DMS79 (cell line): Measurements from ENCODE around the gene ADNP2.
A peak's percentile ranks its signal among the peaks of the same experiment; 100 is the strongest.

Experiments
- DNase-seq: peaks from one replicate; lab custom pipeline; 2025; lab: John Stamatoyannopoulos, UW

ADNP2 gene

DNA sequence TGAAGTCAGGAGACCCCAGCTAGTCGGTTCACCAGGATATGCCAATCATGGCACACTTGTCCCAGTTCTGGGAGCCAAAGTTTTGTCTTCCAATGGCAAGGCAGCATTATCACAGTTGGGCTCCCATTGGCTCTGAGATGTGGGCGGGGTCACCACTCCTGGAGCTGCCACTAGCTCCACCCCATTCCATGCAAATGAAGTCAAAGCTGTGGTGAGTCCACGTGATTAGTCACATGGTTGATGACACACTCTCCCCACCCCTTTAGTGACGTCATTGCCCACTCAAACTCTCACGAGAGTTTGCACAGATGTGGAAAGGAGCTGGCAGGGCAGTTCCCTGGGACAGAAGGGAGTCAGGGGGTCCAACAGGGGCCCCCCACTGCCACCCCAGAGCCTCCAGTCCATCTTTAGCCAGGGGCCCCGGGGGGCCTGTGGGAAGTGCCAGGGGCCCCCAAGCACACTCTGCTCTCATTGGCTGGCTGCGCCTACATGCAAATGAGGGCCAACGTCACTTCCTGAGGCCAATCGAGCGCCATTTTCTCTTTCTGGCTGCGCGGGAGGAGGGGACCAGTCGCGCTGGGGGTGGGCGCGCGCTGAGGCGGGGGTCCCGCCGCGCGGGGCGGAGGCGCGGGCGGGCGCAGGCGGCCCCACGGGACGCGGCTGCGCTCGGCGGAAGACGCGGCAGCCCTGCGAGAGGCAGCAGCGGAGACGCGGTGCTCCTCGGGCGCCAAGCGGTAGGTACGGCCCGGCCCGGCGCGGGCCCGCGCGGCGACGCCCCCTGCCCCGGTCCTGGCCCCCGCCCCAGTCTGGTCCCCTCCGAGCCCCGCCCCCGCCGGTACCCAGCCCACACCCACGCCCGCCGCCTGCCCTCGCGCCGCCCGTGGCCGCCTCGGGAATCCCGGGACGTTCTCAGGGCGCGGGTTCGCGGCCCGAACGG lies at the start of gene ADNP2:
ADNP2 (plus strand) TSS at position 524 of the 937 bp plus-strand sequence. CDS start 8,281 bp downstream, outside the sequence.
- peak; percentile 58 for DNase-seq

- no peak for DNase-seq
Measured at GRCh38 chr18:80059945-80060344, 49.1 kb upstream of the ADNP2 start.

DNA sequence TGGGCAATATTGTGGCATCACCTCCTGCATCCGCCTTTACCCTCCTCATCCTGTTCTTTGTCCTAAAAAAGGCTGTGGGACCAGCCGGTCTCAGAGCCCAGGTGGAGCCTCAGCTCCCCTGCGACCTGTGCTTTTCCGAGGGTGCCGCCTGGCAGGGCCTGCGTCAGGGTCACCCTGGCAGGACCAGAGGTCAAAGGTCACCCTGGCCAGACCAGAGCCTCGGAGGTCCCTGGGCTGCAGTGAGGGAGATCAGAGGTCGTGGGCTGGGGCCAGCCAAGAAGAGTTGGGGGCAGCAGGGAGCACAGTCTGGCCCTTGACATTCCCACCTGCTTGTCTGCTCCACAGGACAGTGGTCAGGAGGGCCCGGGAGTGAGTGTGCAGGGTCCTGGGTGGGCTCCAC lies 43.4 kb upstream of the ADNP2 start:
- DNase-seq = no peak

DNA sequence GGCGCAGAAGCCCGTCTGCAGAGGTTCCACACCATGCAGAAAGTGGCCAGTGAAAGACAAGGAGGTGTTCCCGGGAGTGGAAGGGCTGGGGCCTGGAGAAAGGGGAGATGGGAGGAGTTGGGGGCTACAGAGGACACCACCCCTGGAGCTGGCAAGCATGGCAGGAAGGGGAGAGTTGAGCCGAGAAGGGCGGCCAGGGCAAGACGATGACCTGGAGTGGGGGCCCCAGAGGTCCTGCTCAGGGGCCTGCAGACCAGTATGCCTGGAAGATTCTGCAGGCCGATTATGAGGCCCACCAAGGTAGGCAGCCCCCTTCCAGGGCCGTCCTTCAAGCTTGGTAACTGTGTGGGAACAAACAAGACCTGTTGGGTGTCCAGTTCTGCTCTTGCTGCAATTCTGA lies 41.7 kb upstream of the ADNP2 start:
- DNase-seq = no peak

GRCh38 chr18:80067897-80068296 lies 41.2 kb upstream of the ADNP2 start:
- no peak for DNase-seq

GRCh38 chr18:80068571-80069272 lies 40.3 kb upstream of the ADNP2 start:
- DNase-seq = no peak

- DNase-seq = no peak
Measured at GRCh38 chr18:80070825-80071224, 38.2 kb upstream of the ADNP2 start.

- no peak for DNase-seq
Measured at GRCh38 chr18:80074183-80074582, 34.9 kb upstream of the ADNP2 start.

- no peak for DNase-seq
Measured at GRCh38 chr18:80074697-80075096, 34.4 kb upstream of the ADNP2 start.

- DNase-seq = no peak
Measured at GRCh38 chr18:80075940-80076339, 33.1 kb upstream of the ADNP2 start.

DNA sequence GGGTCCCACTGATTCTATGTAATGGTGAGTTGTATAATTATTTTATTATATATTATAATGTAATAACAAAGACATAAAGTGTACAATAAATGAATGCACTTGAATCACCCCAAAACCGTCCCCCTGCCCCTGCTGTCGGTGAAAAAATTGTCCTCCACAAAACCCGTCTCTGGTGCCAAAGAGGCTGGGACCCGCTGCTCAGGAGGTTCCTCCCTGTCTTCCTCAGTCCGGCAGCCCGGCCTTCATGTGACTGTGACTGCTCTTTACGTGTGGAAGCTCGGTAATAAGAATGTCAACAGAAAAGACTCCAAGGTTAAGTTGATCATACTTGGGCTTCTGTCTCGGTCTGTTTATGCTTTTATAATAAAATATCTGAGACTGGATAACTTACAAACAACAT lies 32.7 kb upstream of the ADNP2 start:
- no peak for DNase-seq

GRCh38 chr18:80077873-80078272 lies 31.2 kb upstream of the ADNP2 start:
- no peak for DNase-seq

GRCh38 chr18:80086281-80086680 lies 22.8 kb upstream of the ADNP2 start:
- DNase-seq = no peak

DNA sequence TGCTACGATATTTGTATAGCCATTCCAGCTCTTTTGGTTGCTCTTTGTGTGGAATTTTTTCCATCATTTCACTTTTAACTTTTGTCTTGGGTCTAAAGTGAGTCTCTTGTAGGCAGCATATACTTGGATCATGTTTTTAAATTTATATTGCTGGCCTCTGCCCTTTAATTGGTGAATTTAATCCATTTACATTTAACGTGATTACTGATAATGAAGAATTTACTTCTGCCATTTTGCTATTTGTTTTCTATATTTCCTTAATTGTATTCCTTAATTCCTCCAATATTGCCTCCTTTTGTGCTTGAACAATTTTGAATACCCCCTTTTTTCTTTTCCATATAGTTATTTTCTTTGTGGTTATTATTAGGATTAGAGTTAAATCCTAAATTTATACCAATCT lies 21.0 kb upstream of the ADNP2 start:
- no peak for DNase-seq

- DNase-seq = no peak
Measured at GRCh38 chr18:80088823-80089222, 20.2 kb upstream of the ADNP2 start.

DNA sequence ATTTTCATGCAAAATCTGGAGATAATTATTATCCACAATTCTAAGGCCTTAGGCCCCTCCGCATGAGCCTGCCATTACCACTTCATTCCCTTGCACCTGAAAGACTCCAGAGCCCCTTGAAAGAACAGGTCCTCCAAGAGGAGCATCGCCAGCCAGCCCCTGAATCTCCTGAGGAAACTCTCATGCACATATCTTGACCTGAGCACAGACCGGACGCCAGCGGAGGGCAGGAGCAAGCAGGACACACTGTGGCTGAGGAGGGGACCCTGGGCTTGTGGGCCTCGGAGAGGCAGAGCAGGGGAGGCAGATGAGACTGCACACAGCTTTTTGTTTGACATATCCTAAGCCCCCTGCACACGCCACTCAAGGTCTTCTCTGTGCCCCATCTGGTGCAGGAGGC lies 13.6 kb upstream of the ADNP2 start:
- DNase-seq = no peak

DNA sequence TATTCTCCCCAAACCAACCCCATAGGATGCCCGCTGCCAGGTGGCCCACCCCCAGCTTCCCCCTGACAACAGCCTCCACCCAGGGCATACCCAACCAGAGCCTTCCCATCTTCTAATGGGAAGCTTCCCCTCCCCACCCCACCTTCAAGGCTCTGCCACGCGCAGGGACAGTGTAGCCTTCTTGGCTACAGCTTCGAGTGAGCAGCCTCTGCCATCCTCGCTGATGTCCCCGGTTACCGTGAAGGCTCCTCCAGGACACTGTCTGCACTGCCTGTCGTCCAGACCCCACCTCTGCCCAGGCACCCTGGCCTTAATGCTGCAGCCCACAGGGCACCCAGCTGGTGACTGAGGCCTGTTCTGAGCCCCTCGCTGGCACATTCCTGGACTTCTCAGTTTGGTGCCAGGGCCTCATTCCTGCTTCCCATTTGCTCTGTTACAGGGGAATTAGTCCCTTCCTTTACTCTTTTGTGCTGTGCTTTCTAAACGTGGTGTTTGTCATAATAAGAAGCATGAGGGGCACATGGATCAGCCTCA lies 13.0 kb upstream of the ADNP2 start:
- no peak for DNase-seq

DNA sequence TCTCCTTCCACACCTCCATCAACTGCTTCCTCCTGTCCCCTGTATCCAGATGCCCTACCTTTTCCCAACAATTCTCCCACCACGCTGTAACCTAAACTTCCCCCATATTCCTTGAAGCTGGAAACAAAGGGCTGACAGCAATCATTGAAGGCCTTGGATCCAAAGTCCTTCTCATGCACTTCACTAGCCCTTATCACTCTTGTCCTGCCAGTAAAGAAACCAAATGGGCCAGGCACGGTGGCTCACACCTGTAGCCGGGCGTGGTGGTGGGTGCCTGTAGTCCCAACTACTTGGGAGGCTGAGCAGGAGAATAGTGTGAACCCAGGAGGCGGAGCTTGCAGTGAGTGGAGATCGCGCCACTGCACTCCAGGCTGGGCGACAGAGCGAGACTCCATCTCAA lies 11.9 kb upstream of the ADNP2 start:
- DNase-seq = no peak

GRCh38 chr18:80103231-80103630 lies 5.8 kb upstream of the ADNP2 start:
- no peak for DNase-seq

GRCh38 chr18:80104364-80104779 lies 4.7 kb upstream of the ADNP2 start:
- DNase-seq = no peak

DNA sequence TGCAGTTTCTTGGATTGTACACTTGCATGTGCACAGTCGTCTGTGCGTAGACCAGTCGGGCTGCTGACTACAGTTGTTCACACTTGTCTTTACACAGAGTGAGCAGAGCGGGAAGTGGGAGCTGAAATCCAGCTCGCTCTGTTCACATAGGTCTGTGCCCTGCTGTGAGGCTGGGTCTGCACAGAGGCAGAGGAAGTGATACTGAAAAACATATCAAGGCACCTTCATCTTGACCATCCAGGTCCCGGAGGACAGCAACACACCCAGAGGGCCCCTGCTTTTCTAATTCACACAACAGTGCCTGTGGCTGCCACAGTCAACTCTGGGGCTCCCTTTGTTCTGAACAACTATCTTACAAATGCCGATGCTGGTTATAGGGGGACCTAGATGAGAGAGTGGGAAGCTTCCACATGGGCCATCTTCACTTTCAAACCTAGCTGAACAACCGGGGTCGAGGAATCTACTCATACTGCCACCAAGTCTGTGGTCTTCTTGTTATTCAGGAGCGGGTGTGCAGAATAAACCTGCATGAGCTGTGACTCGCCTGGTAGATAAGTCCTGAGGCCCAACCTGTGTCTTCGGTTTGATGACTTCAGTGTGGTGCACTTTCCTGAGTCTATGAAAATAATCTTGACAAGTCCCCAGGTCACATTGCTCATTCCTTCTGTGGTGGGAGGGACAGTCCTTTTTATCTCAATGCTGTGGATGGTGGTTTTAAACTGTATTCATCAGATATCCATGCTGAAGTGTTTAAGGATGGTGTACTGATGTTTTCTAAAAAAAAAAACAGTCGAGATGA lies 3.5 kb upstream of the ADNP2 start:
- DNase-seq = no peak

DNA sequence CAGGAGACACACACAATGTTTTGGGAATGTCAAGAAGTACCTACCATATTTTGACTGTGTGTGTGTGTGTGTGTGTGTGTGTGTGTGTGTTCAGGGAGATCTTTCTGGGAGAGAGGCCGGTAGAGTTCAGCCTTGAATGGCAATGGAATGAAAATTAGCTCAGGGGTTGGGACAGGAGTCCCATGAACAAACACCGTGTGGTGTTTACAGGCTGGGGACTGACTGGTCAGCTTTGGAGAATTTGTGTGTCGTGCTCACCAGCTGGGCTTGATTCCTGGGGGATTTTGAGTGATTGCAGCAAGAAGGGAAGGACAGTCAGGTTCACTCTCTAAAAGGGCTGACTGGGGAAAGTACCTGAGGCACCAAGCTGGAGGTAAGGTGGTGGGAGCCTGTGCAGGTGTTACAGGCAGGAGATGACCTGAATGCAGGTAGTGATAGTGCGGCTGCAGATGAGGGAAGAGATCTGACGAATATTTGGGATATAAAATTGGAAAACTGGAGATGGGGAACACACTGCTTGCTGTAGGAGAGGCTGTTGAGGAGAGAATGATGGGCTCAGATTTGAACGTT lies 2.5 kb upstream of the ADNP2 start:
- no peak for DNase-seq
